Measurements from ENCODE around the gene ABCA8.

DNA sequence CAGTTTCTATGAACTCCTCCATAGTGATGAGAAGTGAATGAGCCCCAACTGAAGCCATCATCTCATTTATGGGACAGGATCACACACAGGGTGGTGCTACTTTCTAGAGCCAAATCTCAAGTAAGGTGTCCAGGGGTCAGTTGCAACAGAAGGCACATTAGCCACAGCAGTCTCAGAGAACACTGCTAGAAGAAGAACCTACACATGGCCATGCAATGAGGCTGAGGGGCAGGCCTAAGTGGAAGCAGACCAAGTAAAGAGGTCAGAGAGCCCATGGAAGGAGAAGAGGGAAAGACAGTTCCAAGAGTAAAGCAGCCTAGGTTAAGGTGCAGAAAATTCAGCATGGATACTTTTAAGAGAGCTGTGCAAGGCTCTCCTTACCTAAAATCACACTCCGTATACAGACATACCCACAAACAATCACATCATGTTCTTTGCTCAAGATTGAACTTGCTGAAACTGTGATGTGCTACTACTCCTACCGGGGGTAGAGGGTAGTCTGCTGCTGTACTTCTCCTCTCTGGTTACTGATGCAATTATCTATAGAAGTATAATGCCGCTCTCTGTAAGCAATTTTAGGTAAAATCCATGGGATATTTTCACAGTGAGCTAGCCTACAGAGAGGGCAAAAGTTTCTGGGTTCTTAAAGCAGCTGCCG lies 1.7 kb downstream of the ABCA8 start:
- TF ChIP-seq POLR2A (IDR thresholded peaks at IDR 0.05; ENCODE audit: low read depth) (no peak), POLR2AphosphoS5 (IDR thresholded peaks at IDR 0.05) (no peak)
- TF ChIP-seq, protein P1, sequence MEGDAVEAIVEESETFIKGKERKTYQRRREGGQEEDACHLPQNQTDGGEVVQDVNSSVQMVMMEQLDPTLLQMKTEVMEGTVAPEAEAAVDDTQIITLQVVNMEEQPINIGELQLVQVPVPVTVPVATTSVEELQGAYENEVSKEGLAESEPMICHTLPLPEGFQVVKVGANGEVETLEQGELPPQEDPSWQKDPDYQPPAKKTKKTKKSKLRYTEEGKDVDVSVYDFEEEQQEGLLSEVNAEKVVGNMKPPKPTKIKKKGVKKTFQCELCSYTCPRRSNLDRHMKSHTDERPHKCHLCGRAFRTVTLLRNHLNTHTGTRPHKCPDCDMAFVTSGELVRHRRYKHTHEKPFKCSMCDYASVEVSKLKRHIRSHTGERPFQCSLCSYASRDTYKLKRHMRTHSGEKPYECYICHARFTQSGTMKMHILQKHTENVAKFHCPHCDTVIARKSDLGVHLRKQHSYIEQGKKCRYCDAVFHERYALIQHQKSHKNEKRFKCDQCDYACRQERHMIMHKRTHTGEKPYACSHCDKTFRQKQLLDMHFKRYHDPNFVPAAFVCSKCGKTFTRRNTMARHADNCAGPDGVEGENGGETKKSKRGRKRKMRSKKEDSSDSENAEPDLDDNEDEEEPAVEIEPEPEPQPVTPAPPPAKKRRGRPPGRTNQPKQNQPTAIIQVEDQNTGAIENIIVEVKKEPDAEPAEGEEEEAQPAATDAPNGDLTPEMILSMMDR (IDR thresholded peaks at IDR 0.05) = no peak
